ENCODE measurements around the gene TAP1.

TAP1 gene

GRCh38 chr6:32835167-32835893 lies 18.2 kb downstream of the TAP1 start:
- no peak overlapping the region for H3K27ac ChIP-seq (replicated peaks)
- H3K27me3 ChIP-seq (ENCODE audit: insufficient read depth, poor library complexity, severe bottlenecking): no peaks in the 10 kb centered on the region
- no peak overlapping the region for H3K4me3 ChIP-seq (replicated peaks; ENCODE audit: insufficient read depth, low read length)
- no peak for DNase-seq (ENCODE audit: low read depth in 1 of 2, low spot score in 1 of 2)
- no peak for TF ChIP-seq SPI1 (IDR thresholded peaks at IDR 0.05; ENCODE audit: borderline replicate concordance, low read depth)
- no peak for TF ChIP-seq GABPA (IDR thresholded peaks at IDR 0.05; ENCODE audit: low read depth)
- TF ChIP-seq POLR2AphosphoS5 (IDR thresholded peaks at IDR 0.05; ENCODE audit: low read depth): no peak
- TF ChIP-seq, protein P1, sequence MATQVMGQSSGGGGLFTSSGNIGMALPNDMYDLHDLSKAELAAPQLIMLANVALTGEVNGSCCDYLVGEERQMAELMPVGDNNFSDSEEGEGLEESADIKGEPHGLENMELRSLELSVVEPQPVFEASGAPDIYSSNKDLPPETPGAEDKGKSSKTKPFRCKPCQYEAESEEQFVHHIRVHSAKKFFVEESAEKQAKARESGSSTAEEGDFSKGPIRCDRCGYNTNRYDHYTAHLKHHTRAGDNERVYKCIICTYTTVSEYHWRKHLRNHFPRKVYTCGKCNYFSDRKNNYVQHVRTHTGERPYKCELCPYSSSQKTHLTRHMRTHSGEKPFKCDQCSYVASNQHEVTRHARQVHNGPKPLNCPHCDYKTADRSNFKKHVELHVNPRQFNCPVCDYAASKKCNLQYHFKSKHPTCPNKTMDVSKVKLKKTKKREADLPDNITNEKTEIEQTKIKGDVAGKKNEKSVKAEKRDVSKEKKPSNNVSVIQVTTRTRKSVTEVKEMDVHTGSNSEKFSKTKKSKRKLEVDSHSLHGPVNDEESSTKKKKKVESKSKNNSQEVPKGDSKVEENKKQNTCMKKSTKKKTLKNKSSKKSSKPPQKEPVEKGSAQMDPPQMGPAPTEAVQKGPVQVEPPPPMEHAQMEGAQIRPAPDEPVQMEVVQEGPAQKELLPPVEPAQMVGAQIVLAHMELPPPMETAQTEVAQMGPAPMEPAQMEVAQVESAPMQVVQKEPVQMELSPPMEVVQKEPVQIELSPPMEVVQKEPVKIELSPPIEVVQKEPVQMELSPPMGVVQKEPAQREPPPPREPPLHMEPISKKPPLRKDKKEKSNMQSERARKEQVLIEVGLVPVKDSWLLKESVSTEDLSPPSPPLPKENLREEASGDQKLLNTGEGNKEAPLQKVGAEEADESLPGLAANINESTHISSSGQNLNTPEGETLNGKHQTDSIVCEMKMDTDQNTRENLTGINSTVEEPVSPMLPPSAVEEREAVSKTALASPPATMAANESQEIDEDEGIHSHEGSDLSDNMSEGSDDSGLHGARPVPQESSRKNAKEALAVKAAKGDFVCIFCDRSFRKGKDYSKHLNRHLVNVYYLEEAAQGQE (IDR thresholded peaks at IDR 0.05; ENCODE audit: insufficient replicate concordance, low read depth): no peak
- TF ChIP-seq, protein P2, sequence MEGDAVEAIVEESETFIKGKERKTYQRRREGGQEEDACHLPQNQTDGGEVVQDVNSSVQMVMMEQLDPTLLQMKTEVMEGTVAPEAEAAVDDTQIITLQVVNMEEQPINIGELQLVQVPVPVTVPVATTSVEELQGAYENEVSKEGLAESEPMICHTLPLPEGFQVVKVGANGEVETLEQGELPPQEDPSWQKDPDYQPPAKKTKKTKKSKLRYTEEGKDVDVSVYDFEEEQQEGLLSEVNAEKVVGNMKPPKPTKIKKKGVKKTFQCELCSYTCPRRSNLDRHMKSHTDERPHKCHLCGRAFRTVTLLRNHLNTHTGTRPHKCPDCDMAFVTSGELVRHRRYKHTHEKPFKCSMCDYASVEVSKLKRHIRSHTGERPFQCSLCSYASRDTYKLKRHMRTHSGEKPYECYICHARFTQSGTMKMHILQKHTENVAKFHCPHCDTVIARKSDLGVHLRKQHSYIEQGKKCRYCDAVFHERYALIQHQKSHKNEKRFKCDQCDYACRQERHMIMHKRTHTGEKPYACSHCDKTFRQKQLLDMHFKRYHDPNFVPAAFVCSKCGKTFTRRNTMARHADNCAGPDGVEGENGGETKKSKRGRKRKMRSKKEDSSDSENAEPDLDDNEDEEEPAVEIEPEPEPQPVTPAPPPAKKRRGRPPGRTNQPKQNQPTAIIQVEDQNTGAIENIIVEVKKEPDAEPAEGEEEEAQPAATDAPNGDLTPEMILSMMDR (IDR thresholded peaks at IDR 0.05; ENCODE audit: insufficient read depth, low read length): no peak

DNA sequence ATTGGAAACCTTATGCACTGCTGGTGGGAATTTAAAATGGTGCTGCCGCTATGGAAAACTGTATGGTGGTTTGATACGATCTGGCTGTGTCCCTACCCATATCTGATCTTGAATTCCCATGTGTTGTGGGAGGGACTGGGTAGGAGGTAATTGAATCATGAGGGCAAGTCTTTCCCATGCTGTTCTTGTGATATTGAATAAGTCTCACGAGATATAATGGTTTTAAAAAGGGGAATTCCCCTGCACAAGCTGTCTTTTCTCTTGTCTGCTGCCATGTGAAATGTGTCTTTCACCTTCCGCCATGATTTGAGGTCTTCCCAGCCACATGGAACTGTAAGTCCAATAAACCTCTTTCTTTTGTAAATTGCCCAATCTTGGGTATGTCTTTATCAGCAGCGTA lies 19.8 kb downstream of the TAP1 start:
- H3K27ac ChIP-seq (replicated peaks): no peak overlapping the region
- DNase-seq (ENCODE audit: low read depth in 1 of 2, low spot score in 1 of 2): no peak
- TF ChIP-seq POLR2AphosphoS5 (IDR thresholded peaks at IDR 0.05; ENCODE audit: low read depth) (no peak), GABPA (IDR thresholded peaks at IDR 0.05; ENCODE audit: low read depth) (no peak), SPI1 (IDR thresholded peaks at IDR 0.05; ENCODE audit: borderline replicate concordance, low read depth) (no peak)
- TF ChIP-seq, protein P2 (IDR thresholded peaks at IDR 0.05; ENCODE audit: insufficient read depth, low read length): no peak
- TF ChIP-seq, protein P1 (IDR thresholded peaks at IDR 0.05; ENCODE audit: insufficient replicate concordance, low read depth): no peak
- no peak overlapping the region for H3K4me3 ChIP-seq (replicated peaks; ENCODE audit: insufficient read depth, low read length)
- no peaks in the 10 kb centered on the region for H3K27me3 ChIP-seq (ENCODE audit: insufficient read depth, poor library complexity, severe bottlenecking)

DNA sequence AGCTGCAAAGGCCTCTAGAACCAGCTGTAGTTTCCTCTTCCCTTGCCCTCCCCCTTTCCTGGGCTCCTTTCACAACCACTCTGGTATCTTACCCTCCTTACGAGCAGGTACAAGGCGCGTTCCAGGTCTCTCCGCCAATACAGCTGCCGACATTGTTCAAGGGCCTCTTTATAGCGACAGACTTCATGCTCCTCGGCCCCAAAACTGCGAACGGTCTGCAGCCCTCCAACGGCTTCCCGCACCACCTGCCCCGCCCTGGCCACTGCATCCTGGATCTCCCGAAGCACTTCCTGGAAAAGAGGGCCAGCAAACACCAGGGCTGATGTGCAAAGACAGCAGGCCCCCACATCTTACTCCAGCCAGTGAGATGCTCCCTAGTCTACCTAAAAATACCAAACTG lies 21.0 kb downstream of the TAP1 start:
- no peak overlapping the region for H3K27ac ChIP-seq (replicated peaks)
- no peak for DNase-seq (ENCODE audit: low read depth in 1 of 2, low spot score in 1 of 2)
- TF ChIP-seq GABPA (IDR thresholded peaks at IDR 0.05; ENCODE audit: low read depth): no peak
- TF ChIP-seq POLR2AphosphoS5 (IDR thresholded peaks at IDR 0.05; ENCODE audit: low read depth): no peak
- TF ChIP-seq, protein P2 (IDR thresholded peaks at IDR 0.05; ENCODE audit: insufficient read depth, low read length): no peak
- TF ChIP-seq SPI1 (IDR thresholded peaks at IDR 0.05; ENCODE audit: borderline replicate concordance, low read depth): no peak
- TF ChIP-seq, protein P1 (IDR thresholded peaks at IDR 0.05; ENCODE audit: insufficient replicate concordance, low read depth): no peak
- H3K27me3 ChIP-seq (ENCODE audit: insufficient read depth, poor library complexity, severe bottlenecking): no peaks in the 10 kb centered on the region
- no peak overlapping the region for H3K4me3 ChIP-seq (replicated peaks; ENCODE audit: insufficient read depth, low read length)
